Stimulated activated CD4-positive, alpha-beta T cell treated with anti-CD3 and anti-CD28 coated beads, Interleukin-2, amount 100 ng/mL, for 4 hours (primary cell): ENCODE results near the gene STARD13.

ENCODE experiments used
- DNase-seq: peaks from one replicate; pipeline ENCODE4 v3.0.0-alpha.2; 2020; ENCODE audit warnings: low read depth

The STARD13 gene

GRCh38 chr13:33228648-33229445 is 56.7 kb downstream of the STARD13 start:
- no peak for DNase-seq

- no peak for DNase-seq
Measured at GRCh38 chr13:33227927-33228647, 57.5 kb downstream of the STARD13 start.

- no peak for DNase-seq
Measured at GRCh38 chr13:33224686-33225085, 60.9 kb downstream of the STARD13 start.

GRCh38 chr13:33224191-33224590 is 61.4 kb downstream of the STARD13 start:
- DNase-seq, result no peak

GRCh38 chr13:33219926-33220325 is 65.6 kb downstream of the STARD13 start:
- DNase-seq, result no peak

GRCh38 chr13:33218426-33218825 is 67.1 kb downstream of the STARD13 start:
- no peak for DNase-seq

- no peak for DNase-seq
Measured at GRCh38 chr13:33218020-33218419, 67.5 kb downstream of the STARD13 start.

- no peak for DNase-seq
Measured at GRCh38 chr13:33217256-33217655, 68.3 kb downstream of the STARD13 start.

GRCh38 chr13:33213797-33214196 is 71.8 kb downstream of the STARD13 start:
- DNase-seq, result no peak

GRCh38 chr13:33213024-33213768 is 72.4 kb downstream of the STARD13 start:
- DNase-seq, result no peak

GRCh38 chr13:33212396-33212795 is 73.2 kb downstream of the STARD13 start:
- DNase-seq, result no peak

GRCh38 chr13:33210090-33210489 is 75.5 kb downstream of the STARD13 start:
- DNase-seq, result no peak

GRCh38 chr13:33208290-33209220 is 77.0 kb downstream of the STARD13 start:
- no peak for DNase-seq

GRCh38 chr13:33207615-33207961 is 78.0 kb downstream of the STARD13 start:
- DNase-seq, result no peak

- DNase-seq, result no peak
Measured at GRCh38 chr13:33206945-33207614, 78.5 kb downstream of the STARD13 start.

GRCh38 chr13:33206425-33206824 is 79.1 kb downstream of the STARD13 start:
- DNase-seq, result no peak

GRCh38 chr13:33205804-33206221 is 79.7 kb downstream of the STARD13 start:
- DNase-seq, result no peak

- no peak for DNase-seq
Measured at GRCh38 chr13:33205224-33205623, 80.3 kb downstream of the STARD13 start.

- no peak for DNase-seq
Measured at GRCh38 chr13:33204130-33204927, 81.2 kb downstream of the STARD13 start.

- DNase-seq, result no peak
Measured at GRCh38 chr13:33202644-33203169, 82.8 kb downstream of the STARD13 start.
